Measurements from ENCODE around the gene MYLK4. TPM values are rescaled to one million over a fixed set of nuclear protein-coding genes. Genes with fewer than 3 reads are reported as not detected.

Gene MYLK4
- total and polyA plus RNA-seq, 2 of the 13 experiments (the other 11 are each of a cell fraction or from before 2014, with no cell fraction given) = 0.26 to 0.29 TPM

- Histone ChIP-seq H3K9me3 (ENCODE audit: low read length) (no peaks in the 10 kb centered on the region), H3K4me2 (ENCODE audit: low read depth, low read length) (peak overlapping the region; percentile 95; the same call in 1 of the 2 replicates), H3K4me3 (replicated peaks in 1 of 3; ENCODE audit: insufficient read depth in 1 of 3, low read depth in 2 of 3, low read length in 3 of 3) (peak overlapping the region in 1 of 3 experiments; percentile 77; a peak in 2 of 6 replicates), H3K36me3 (replicated peaks in 1 of 2; ENCODE audit: control insufficient read depth in 1 of 2, insufficient read depth in 2 of 2, low read length in 2 of 2) (peaks cover 0 to 3% of the 10 kb centered on the region in 2 experiments; a peak in 3 of 5 replicates), H3K79me2 (ENCODE audit: insufficient read depth, low read length) (peaks cover 27% of the 10 kb centered on the region), H4K20me1 (ENCODE audit: insufficient read depth, low read length) (peaks cover 21% of the 10 kb centered on the region), H3K9ac (ENCODE audit: insufficient read depth, low read depth, low read length) (0 out of 2 replicates have a peak overlapping the region, but pooled peaks have one; percentile 89), H3K27me3 (ENCODE audit: control insufficient read depth in 1 of 2, insufficient read depth in 2 of 2, low read length in 2 of 2) (no peaks in the 10 kb centered on the region; a peak in 2 of 5 replicates), H3K27ac (ENCODE audit: extremely low read length, insufficient read depth, low read length) (peak overlapping the region; percentile 92), H3K4me1 (ENCODE audit: insufficient read depth, low read length) (peaks cover 25% of the 10 kb centered on the region), H2AFZ (ENCODE audit: low read length) (no peak overlapping the region)
- 97% methylated on average over 32 of the region's 36 CpGs for WGBS (ENCODE audit: low lambda C conversion rate)
- in situ Hi-C loops (cut with HindIII; ENCODE audit: extremely low pct_ligation_motif_present, low pct_unique_long_range_greater_than_20kb) (no loop called here), intact Hi-C loops (cut with micrococcal nuclease; ENCODE audit: unreplicated experiment) (no loop called here)
- FAIRE-seq (no peak), DNase-seq (ENCODE audit: low spot score) (no peak), ATAC-seq (no peak)
- no TSS peak for BruUV-seq (replicated peaks)
- POLR2A ChIA-PET = interaction anchor here (1.8 kb wide), 1 partner anchor 78 kb away, joined by 9 read pairs; the partner anchor contains the start of gene SERPINB1
- CTCF ChIA-PET (ENCODE audit: low intra/inter-chr PET ratio, low total read pairs) = no interaction called here
- TF ChIP-seq ZNF580 (CRISPR knock-in tag; IDR thresholded peaks at IDR 0.05; ENCODE audit: borderline replicate concordance, low read depth) (no peak), ZSCAN21 (CRISPR knock-in tag; IDR thresholded peaks at IDR 0.05; ENCODE audit: borderline replicate concordance) (peak; percentile 32; the same call in 1 of the 2 replicates), E2F5 (CRISPR knock-in tag; conservative IDR thresholded peaks at IDR 0.05) (no peak), PREB (CRISPR knock-in tag; IDR thresholded peaks at IDR 0.05) (no peak), FOXP4 (CRISPR knock-in tag; IDR thresholded peaks at IDR 0.05) (no peak), YEATS4 (CRISPR knock-in tag; IDR thresholded peaks at IDR 0.05; ENCODE audit: borderline replicate concordance) (no peak), NFIB (CRISPR knock-in tag; IDR thresholded peaks at IDR 0.05; ENCODE audit: borderline replicate concordance) (0 out of 2 replicates have a peak, but pooled peaks have one; percentile 54), ZNF549 (CRISPR knock-in tag; IDR thresholded peaks at IDR 0.05) (no peak), IRF1 (CRISPR knock-in tag; IDR thresholded peaks at IDR 0.05; ENCODE audit: low read depth) (no peak), AGO1 (IDR thresholded peaks at IDR 0.05; ENCODE audit: low read depth, low read length, poor library complexity, severe bottlenecking) (peak; percentile 35), ZNF547 (CRISPR knock-in tag; IDR thresholded peaks at IDR 0.05) (0 out of 2 replicates have a peak, but pooled peaks have one; percentile 31), ZBTB33 (CRISPR knock-in tag; IDR thresholded peaks at IDR 0.05) (0 out of 2 replicates have a peak, but pooled peaks have one; percentile 33), POGK (CRISPR knock-in tag; conservative IDR thresholded peaks at IDR 0.05) (no peak)
These were observed 12.7 kb upstream of the MYLK4 start for GRCh38 chr6:2763345-2763841.

Measured in HepG2 (cell line).